Fibroblast of lung (primary cell): ENCODE data around the gene TPT1.

Experiments used
- CTCF ChIP-seq, 2 donors: IDR thresholded peaks in 1 of 2; conservative IDR thresholded peaks in 1 of 2; 1 replicate in 1 of 2; 2 replicates in 1 of 2; pipeline ENCODE4 v1.5.1; 2011 to 2012; ENCODE audit warnings: low read length in 2 of 2, control low read depth in 1 of 2, inconsistent platforms in 1 of 2, low read depth in 1 of 2, mild to moderate bottlenecking in 1 of 2
- EZH2 ChIP-seq: IDR thresholded peaks from 2 replicates; pipeline ENCODE4 v1.5.1; 2012; ENCODE audit warnings: low read length, control low read depth, mild to moderate bottlenecking; ENCODE audit errors: missing control alignments

- TF ChIP-seq EZH2 = no peak
- TF ChIP-seq CTCF (conservative IDR thresholded peaks at IDR 0.05 in 1 of 2, IDR thresholded peaks at IDR 0.05 in 1 of 2; ENCODE audit: low read depth in 1 of 2, low read length in 2 of 2) = no peak
Measured at GRCh38 chr13:45362939-45363338, 22.0 kb upstream of the TPT1 start.
